ENCODE results near the gene ECEL1. TPM values are rescaled to one million over a fixed set of nuclear protein-coding genes. Genes with fewer than 3 reads are reported as not detected.

Gene ECEL1, protein sequence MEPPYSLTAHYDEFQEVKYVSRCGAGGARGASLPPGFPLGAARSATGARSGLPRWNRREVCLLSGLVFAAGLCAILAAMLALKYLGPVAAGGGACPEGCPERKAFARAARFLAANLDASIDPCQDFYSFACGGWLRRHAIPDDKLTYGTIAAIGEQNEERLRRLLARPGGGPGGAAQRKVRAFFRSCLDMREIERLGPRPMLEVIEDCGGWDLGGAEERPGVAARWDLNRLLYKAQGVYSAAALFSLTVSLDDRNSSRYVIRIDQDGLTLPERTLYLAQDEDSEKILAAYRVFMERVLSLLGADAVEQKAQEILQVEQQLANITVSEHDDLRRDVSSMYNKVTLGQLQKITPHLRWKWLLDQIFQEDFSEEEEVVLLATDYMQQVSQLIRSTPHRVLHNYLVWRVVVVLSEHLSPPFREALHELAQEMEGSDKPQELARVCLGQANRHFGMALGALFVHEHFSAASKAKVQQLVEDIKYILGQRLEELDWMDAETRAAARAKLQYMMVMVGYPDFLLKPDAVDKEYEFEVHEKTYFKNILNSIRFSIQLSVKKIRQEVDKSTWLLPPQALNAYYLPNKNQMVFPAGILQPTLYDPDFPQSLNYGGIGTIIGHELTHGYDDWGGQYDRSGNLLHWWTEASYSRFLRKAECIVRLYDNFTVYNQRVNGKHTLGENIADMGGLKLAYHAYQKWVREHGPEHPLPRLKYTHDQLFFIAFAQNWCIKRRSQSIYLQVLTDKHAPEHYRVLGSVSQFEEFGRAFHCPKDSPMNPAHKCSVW
- total RNA-seq (1.0 and 1.1 TPM in 2 replicates), polyA plus RNA-seq (1.2 and 1.4 TPM in 2 replicates)

GRCh38 chr2:232487385-232488096 lies at the start of gene ECEL1:
Gene ECEL1, minus strand, starts transcription at chr2:232487834. Its CDS starts 1,181 bp downstream, at chr2:232486653.
- no peaks in the 10 kb centered on the region for H3K9me2 ChIP-seq (replicated peaks; ENCODE audit: insufficient read depth)

DNA sequence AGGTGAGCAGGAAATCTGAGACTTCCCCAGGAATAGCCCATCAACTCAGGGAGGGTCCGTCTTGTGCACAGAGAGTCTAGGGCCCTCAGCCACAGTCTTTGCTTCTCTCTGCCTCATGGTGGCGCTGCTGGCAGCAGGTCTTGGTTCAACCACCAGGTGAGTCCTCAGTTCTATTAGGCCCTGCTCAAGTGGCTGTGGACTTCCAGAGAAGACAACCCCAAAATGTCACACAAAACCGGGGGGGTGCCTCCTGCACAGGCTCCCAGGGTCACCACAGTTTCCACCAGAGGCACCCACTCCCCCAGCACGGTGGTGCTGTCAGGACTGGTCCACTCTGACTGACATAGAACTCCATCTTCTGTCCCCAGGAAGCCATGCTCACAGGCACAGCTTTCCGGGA lies 49.4 kb upstream of the ECEL1 start:
- no peaks in the 10 kb centered on the region for H3K4me1 ChIP-seq (ENCODE audit: insufficient read depth)
- no peak overlapping the region for H3K4me2 ChIP-seq
- H3K36me3 ChIP-seq (replicated peaks; ENCODE audit: insufficient read depth, low read depth) = no peaks in the 10 kb centered on the region
- no peaks in the 10 kb centered on the region for H4K20me1 ChIP-seq (ENCODE audit: insufficient read depth, poor library complexity, severe bottlenecking)
- H2AFZ ChIP-seq = no peak overlapping the region
- no peaks in the 10 kb centered on the region for H3K9me2 ChIP-seq (replicated peaks; ENCODE audit: insufficient read depth)
- H3K4me3 ChIP-seq = no peak overlapping the region
- TF ChIP-seq EZH2phosphoT487 (IDR thresholded peaks at IDR 0.05; ENCODE audit: low read depth, severe bottlenecking, unreplicated experiment) (no peak), CTCF (IDR thresholded peaks at IDR 0.05; ENCODE audit: poor library complexity) (peak; percentile 8)
- H3K27me3 ChIP-seq = no peaks in the 10 kb centered on the region
- H3K9me3 ChIP-seq (ENCODE audit: low read depth) = no peaks in the 10 kb centered on the region
- whole genome bisulfite sequencing (ENCODE audit: low lambda C conversion rate, missing lambda C conversion rate) = 63% methylated on average over 5 of the region's 5 CpGs
- no peaks in the 10 kb centered on the region for H3K79me2 ChIP-seq
- no peak overlapping the region for H3K27ac ChIP-seq
- DNase-seq (ENCODE audit: low spot score) = no peak

More at GRCh38 chr2:232487385-232488096, at the start of gene ECEL1:
- Histone ChIP-seq H3K36me3 (replicated peaks; ENCODE audit: insufficient read depth, low read depth) (no peaks in the 10 kb centered on the region), H4K20me1 (ENCODE audit: insufficient read depth, poor library complexity, severe bottlenecking) (no peaks in the 10 kb centered on the region), H3K79me2 (no peaks in the 10 kb centered on the region), H3K27me3 (peaks cover 68% of the 10 kb centered on the region), H3K4me3 (peak within 1 kb of the TSS; percentile 26), H3K4me1 (ENCODE audit: insufficient read depth) (peaks cover 6% of the 10 kb centered on the region), H3K4me2 (peak within 1 kb of the TSS; percentile 84), H2AFZ (peak within 1 kb of the TSS; percentile 26), H3K9me3 (ENCODE audit: low read depth) (no peaks in the 10 kb centered on the region), H3K27ac (no peak within 1 kb of the TSS)
- DNase-seq (ENCODE audit: low spot score) = no peak
- TF ChIP-seq EZH2 (IDR thresholded peaks at IDR 0.05; ENCODE audit: borderline replicate concordance) (peak; percentile 70), CTCF (IDR thresholded peaks at IDR 0.05; ENCODE audit: poor library complexity) (no peak), EZH2phosphoT487 (IDR thresholded peaks at IDR 0.05; ENCODE audit: low read depth, severe bottlenecking, unreplicated experiment) (peak; percentile 38)
- WGBS (ENCODE audit: low lambda C conversion rate, missing lambda C conversion rate) = 4% methylated on average over 60 of the region's 102 CpGs

GRCh38 chr2:232535761-232536530 lies 48.3 kb upstream of the ECEL1 start:
- Histone ChIP-seq H3K4me1 (ENCODE audit: insufficient read depth) (no peaks in the 10 kb centered on the region), H3K9me2 (replicated peaks; ENCODE audit: insufficient read depth) (no peaks in the 10 kb centered on the region), H3K9me3 (ENCODE audit: low read depth) (no peaks in the 10 kb centered on the region), H3K79me2 (no peaks in the 10 kb centered on the region), H3K36me3 (replicated peaks; ENCODE audit: insufficient read depth, low read depth) (no peaks in the 10 kb centered on the region), H2AFZ (no peak overlapping the region), H4K20me1 (ENCODE audit: insufficient read depth, poor library complexity, severe bottlenecking) (no peaks in the 10 kb centered on the region), H3K27me3 (no peaks in the 10 kb centered on the region), H3K27ac (no peak overlapping the region), H3K4me3 (no peak overlapping the region), H3K4me2 (no peak overlapping the region)
- TF ChIP-seq EZH2 (IDR thresholded peaks at IDR 0.05; ENCODE audit: borderline replicate concordance) = no peak
- TF ChIP-seq CTCF (IDR thresholded peaks at IDR 0.05; ENCODE audit: poor library complexity) = no peak
- no peak for TF ChIP-seq EZH2phosphoT487 (IDR thresholded peaks at IDR 0.05; ENCODE audit: low read depth, severe bottlenecking, unreplicated experiment)
- 93% methylated on average over 5 of the region's 5 CpGs for WGBS (ENCODE audit: low lambda C conversion rate, missing lambda C conversion rate)
- no peak for DNase-seq (ENCODE audit: low spot score)
